GM10266 (cell line): ENCODE results near the gene CCL24.
A peak's percentile ranks its signal among the peaks of the same experiment; 100 is the strongest.
"Not testable (repeated sequence)": the region's sequence is repeated elsewhere in the genome, so short reads cannot be mapped to it uniquely, and the experiment has no call there.

Source experiments
- DNase-seq: peaks from one replicate; pipeline ENCODE4 v3.0.0; 2012; ENCODE audit errors: extremely low spot score
- CTCF ChIP-seq: IDR thresholded peaks from 2 replicates; pipeline ENCODE4 v1.5.1; 2012; ENCODE audit warnings: mild to moderate bottlenecking, low read depth; ENCODE audit not compliant: control insufficient read depth, insufficient read depth; ENCODE audit errors: missing control alignments

The CCL24 gene

GRCh38 chr7:75772081-75773077 lies 41.2 kb downstream of the CCL24 start, which contains the start of gene CCL26:
Gene CCL26, minus strand, starts transcription at chr7:75772211. Its CDS starts 35 bp downstream, at chr7:75772176.
- DNase-seq = no peak
- TF ChIP-seq CTCF = no peak

DNA sequence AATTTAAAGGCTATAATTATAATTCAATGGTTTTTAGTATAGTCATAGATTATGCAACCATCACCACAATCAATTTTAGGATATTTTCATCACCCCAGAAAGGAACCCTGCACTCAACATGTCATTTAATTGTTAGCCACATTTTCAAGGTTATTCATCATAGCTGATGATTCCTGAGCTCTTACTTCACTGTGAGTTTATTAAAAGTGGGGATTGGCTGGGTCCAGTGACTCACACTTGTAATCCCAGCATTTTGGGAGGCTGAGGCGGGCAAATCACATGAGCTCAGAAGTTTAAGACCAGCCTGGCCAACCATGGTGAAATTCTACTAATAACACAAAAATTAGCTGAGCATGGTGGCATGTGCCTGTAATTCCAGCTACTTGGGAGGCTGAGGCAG lies 42.4 kb downstream of the CCL24 start:
- TF ChIP-seq CTCF = no peak

GRCh38 chr7:75762350-75762917 lies 51.2 kb downstream of the CCL24 start:
- TF ChIP-seq CTCF = peak; percentile 62
- peak; percentile 70 for DNase-seq

More for the DNA sequence above, 42.4 kb downstream of the CCL24 start:
- DNase-seq = no peak

GRCh38 chr7:75761801-75762200 lies 51.8 kb downstream of the CCL24 start:
- DNase-seq = not testable (repeated sequence)
